GM18909 (cell line): ENCODE data around the gene CLCNKB.
"Not testable (repeated sequence)": the region's sequence is repeated elsewhere in the genome, so short reads cannot be mapped to it uniquely, and the experiment has no call there.

Experiments used
- ATAC-seq: cut with Tn5 transposase; IDR thresholded peaks from one replicate; pipeline ENCODE4 v1.9.1; 2021; ENCODE audit warnings: mild to moderate bottlenecking; ENCODE audit not compliant: unreplicated experiment, poor library complexity

CLCNKB gene

GRCh38 chr1:16043521-16043920 is at the start of gene CLCNKB:
TSS of gene CLCNKB (plus strand) at chr1:16043782. CDS start at chr1:16044493, 711 bp downstream.
- no peak for ATAC-seq

- no peak for ATAC-seq
These were observed 49.5 kb upstream of the CLCNKB start for GRCh38 chr1:15994081-15994480.

- no peak for ATAC-seq
These were observed 48.8 kb upstream of the CLCNKB start for GRCh38 chr1:15994590-15995351.

GRCh38 chr1:15997076-15997585 is 46.5 kb upstream of the CLCNKB start:
- ATAC-seq = no peak

- ATAC-seq = no peak
These were observed 45.8 kb upstream of the CLCNKB start for GRCh38 chr1:15997637-15998280.

- ATAC-seq = no peak
These were observed 44.7 kb upstream of the CLCNKB start for GRCh38 chr1:15998929-15999328.

GRCh38 chr1:16001274-16001673 is 42.3 kb upstream of the CLCNKB start:
- ATAC-seq = not testable (repeated sequence)

GRCh38 chr1:16005597-16005996 is 38.0 kb upstream of the CLCNKB start:
- ATAC-seq = no peak

- no peak for ATAC-seq
These were observed 37.6 kb upstream of the CLCNKB start for GRCh38 chr1:16006010-16006409.

- ATAC-seq = no peak
These were observed 36.8 kb upstream of the CLCNKB start for GRCh38 chr1:16006552-16007485.

- ATAC-seq = no peak
These were observed 35.8 kb upstream of the CLCNKB start for GRCh38 chr1:16007671-16008341.

GRCh38 chr1:16009030-16009460 is 34.5 kb upstream of the CLCNKB start:
- no peak for ATAC-seq

GRCh38 chr1:16009678-16010077 is 33.9 kb upstream of the CLCNKB start:
- no peak for ATAC-seq

GRCh38 chr1:16010837-16011236 is 32.7 kb upstream of the CLCNKB start:
- no peak for ATAC-seq

- ATAC-seq = no peak
These were observed 31.5 kb upstream of the CLCNKB start for GRCh38 chr1:16011936-16012589.

GRCh38 chr1:16012590-16013219 is 30.9 kb upstream of the CLCNKB start:
- ATAC-seq = no peak

- no peak for ATAC-seq
These were observed 30.2 kb upstream of the CLCNKB start for GRCh38 chr1:16013220-16013907.

- ATAC-seq = no peak
These were observed 29.7 kb upstream of the CLCNKB start for GRCh38 chr1:16013908-16014258.
